KG1 (cell line): ENCODE results near the gene ID3.

Source experiments
- DNase-seq: peaks from one replicate; lab custom pipeline; 2025; lab: John Stamatoyannopoulos, UW

Gene ID3

GRCh38 chr1:23565776-23566175 is 6.5 kb upstream of the ID3 start:
- DNase-seq, result no peak

- DNase-seq, result no peak
Observed at GRCh38 chr1:23564529-23565122, 5.3 kb upstream of the ID3 start.

- no peak for DNase-seq
Observed at GRCh38 chr1:23563755-23564374, 4.6 kb upstream of the ID3 start.

GRCh38 chr1:23563003-23563402 is 3.7 kb upstream of the ID3 start:
- no peak for DNase-seq

- no peak for DNase-seq
Observed at GRCh38 chr1:23562137-23562876, 3.0 kb upstream of the ID3 start.

GRCh38 chr1:23561813-23562100 is 2.5 kb upstream of the ID3 start:
- no peak for DNase-seq

- no peak for DNase-seq
Observed at GRCh38 chr1:23561076-23561812, 1.9 kb upstream of the ID3 start.

- no peak for DNase-seq
Observed at GRCh38 chr1:23559985-23560741, 862 bp upstream of the ID3 start.

- DNase-seq, result no peak
Observed at GRCh38 chr1:23558872-23559135, 497 bp downstream of the ID3 start.

- no peak for DNase-seq
Observed at GRCh38 chr1:23558140-23558871, 995 bp downstream of the ID3 start.

- DNase-seq, result no peak
Observed at GRCh38 chr1:23557471-23558124, 1.7 kb downstream of the ID3 start.

GRCh38 chr1:23556635-23557470 is 2.4 kb downstream of the ID3 start:
- DNase-seq, result no peak

- no peak for DNase-seq
Observed at GRCh38 chr1:23555986-23556634, 3.2 kb downstream of the ID3 start.

GRCh38 chr1:23555270-23555985 is 3.9 kb downstream of the ID3 start:
- DNase-seq, result no peak

GRCh38 chr1:23554481-23555269 is 4.6 kb downstream of the ID3 start:
- DNase-seq, result peak; percentile 51

- DNase-seq, result no peak
Observed at GRCh38 chr1:23554127-23554480, 5.2 kb downstream of the ID3 start.

- no peak for DNase-seq
Observed at GRCh38 chr1:23553231-23554126, 5.8 kb downstream of the ID3 start.
